SK-N-MC (cell line): ENCODE results near the gene NFAT5.

ENCODE experiments used
- EZH2 ChIP-seq: fragments of 200-600 bp; sonication (generic); IDR thresholded peaks from one replicate; pipeline ENCODE4 v1.6.1; 2017; ENCODE audit warnings: antibody characterized with exemption
- POLR2AphosphoS5 ChIP-seq: IDR thresholded peaks from 2 replicates; pipeline ENCODE4 v1.6.1; 2012; ENCODE audit warnings: mild to moderate bottlenecking, low read depth, low read length, borderline replicate concordance

- no peak for TF ChIP-seq EZH2
- no peak for TF ChIP-seq POLR2AphosphoS5
These were observed 6.6 kb upstream of the NFAT5 start for GRCh38 chr16:69559164-69559563.
